HG03135 (cell line): ENCODE results near the gene BRPF1.

ENCODE experiments used
- ATAC-seq: cut with Tn5 transposase; IDR thresholded peaks from one replicate; pipeline ENCODE4 v1.9.1; 2021; ENCODE audit warnings: mild to moderate bottlenecking, moderate library complexity; ENCODE audit not compliant: unreplicated experiment

Gene BRPF1

GRCh38 chr3:9732080-9732739 lies 675 bp downstream of the BRPF1 start:
- ATAC-seq: peak; percentile 11

GRCh38 chr3:9732740-9733115 lies 1.2 kb downstream of the BRPF1 start:
- ATAC-seq: no peak

- ATAC-seq: no peak
Measured at GRCh38 chr3:9736831-9737230, 5.3 kb downstream of the BRPF1 start.

GRCh38 chr3:9739181-9739580 lies 7.6 kb downstream of the BRPF1 start:
- no peak for ATAC-seq

GRCh38 chr3:9742560-9742959 lies 11.0 kb downstream of the BRPF1 start:
- no peak for ATAC-seq

GRCh38 chr3:9743548-9743947 lies 12.0 kb downstream of the BRPF1 start:
- ATAC-seq: no peak

GRCh38 chr3:9744162-9744561 lies 12.6 kb downstream of the BRPF1 start:
- no peak for ATAC-seq

- no peak for ATAC-seq
Measured at GRCh38 chr3:9745521-9745920, 14.0 kb downstream of the BRPF1 start.

GRCh38 chr3:9746330-9746729 lies 14.8 kb downstream of the BRPF1 start:
- no peak for ATAC-seq

- no peak for ATAC-seq
Measured at GRCh38 chr3:9747267-9747666, 15.7 kb downstream of the BRPF1 start.

- ATAC-seq: no peak
Measured at GRCh38 chr3:9748031-9748430, 16.5 kb downstream of the BRPF1 start.

- ATAC-seq: no peak
Measured at GRCh38 chr3:9749296-9749644, 17.7 kb downstream of the BRPF1 start.

- ATAC-seq: peak; percentile 93
Measured at GRCh38 chr3:9749645-9750555, 18.4 kb downstream of the BRPF1 start, which contains the start of gene OGG1. OGG1 (plus strand) TSS chr3:9749952; CDS start chr3:9750287, 335 bp downstream.

- no peak for ATAC-seq
Measured at GRCh38 chr3:9750556-9751411, 19.2 kb downstream of the BRPF1 start.

- ATAC-seq: no peak
Measured at GRCh38 chr3:9754678-9755077, 23.1 kb downstream of the BRPF1 start.

GRCh38 chr3:9757427-9757826 lies 25.9 kb downstream of the BRPF1 start:
- ATAC-seq: no peak

- ATAC-seq: no peak
Measured at GRCh38 chr3:9760779-9761505, 29.4 kb downstream of the BRPF1 start.

GRCh38 chr3:9761919-9762318 lies 30.4 kb downstream of the BRPF1 start:
- ATAC-seq: no peak

GRCh38 chr3:9762871-9763270 lies 31.3 kb downstream of the BRPF1 start:
- no peak for ATAC-seq

- no peak for ATAC-seq
Measured at GRCh38 chr3:9765865-9766264, 34.3 kb downstream of the BRPF1 start.

GRCh38 chr3:9767418-9767817 lies 35.9 kb downstream of the BRPF1 start:
- ATAC-seq: no peak
